Erythroblast (primary cell): ENCODE data around the gene COL7A1.

Experiments used
- DNase-seq, 2 experiments: peaks; one replicate each; lab custom pipeline; 2025; lab: John Stamatoyannopoulos, UW
- GATA1 ChIP-seq: IDR thresholded peaks from 2 replicates; pipeline ENCODE4 v1.6.1; 2011; ENCODE audit warnings: low read depth, mild to moderate bottlenecking, control low read depth, low read length, moderate library complexity
- POLR2A ChIP-seq: IDR thresholded peaks from 2 replicates; pipeline ENCODE4 v1.6.1; 2011; ENCODE audit warnings: mild to moderate bottlenecking, low read length

Gene COL7A1

DNA sequence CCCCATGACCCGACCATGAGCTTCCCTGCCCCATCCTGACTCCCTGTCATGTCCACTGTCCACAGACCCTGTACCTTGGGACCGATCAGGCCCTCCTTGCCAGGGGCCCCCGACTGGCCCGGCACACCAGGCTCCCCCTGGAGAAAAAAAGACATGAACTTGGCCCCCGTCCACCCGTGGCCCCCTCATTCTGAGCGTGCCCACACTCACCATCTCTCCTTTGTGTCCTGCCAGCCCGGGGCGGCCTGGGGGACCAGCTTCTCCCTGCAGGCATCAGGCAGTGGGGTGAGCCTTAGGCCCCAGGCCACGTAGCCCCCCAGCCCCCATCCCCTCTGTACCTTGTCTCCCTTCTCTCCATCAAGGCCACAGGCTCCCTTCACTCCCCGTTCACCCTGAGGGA lies 27.6 kb downstream of the COL7A1 start:
- no peak for TF ChIP-seq POLR2A
- no peak for TF ChIP-seq GATA1
- DNase-seq = no peak

DNA sequence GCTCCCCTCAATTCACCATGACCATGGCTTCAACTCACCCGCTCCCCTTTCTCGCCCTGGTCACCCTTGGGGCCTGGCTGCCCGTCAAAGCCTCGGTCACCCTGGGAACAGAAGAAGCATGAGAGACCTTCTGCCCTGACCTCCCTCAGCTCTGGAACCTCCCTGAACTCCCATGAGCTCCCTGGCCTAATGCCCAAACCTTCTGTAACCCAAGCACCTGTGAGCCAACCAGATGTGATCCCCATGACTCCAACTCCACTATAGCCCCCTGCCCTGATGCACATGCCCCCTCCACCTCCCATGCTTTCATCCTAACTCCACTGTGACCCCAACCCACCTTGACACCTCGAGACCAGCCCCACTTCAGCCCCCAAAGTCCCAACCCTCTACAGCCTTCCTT lies 28.0 kb downstream of the COL7A1 start:
- no peak for DNase-seq
- TF ChIP-seq GATA1 = no peak
- TF ChIP-seq POLR2A = no peak

DNA sequence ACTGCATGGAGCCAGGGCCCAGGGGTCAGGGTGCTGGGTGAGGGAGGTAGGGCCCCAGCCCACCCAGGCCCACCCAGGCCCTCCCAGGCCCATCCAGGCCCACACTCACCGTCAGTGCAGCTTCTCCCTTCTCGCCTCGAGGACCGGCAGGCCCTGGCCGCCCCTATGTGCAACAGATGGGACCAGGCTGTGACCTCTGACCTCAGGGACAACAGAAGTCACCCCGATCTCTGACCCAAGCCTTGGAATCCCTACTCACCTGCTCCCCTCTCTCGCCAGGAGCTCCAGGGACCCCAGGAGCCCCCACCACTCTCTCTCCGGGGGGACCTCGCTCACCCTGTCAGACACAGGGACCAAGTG lies 28.7 kb downstream of the COL7A1 start:
- DNase-seq = no peak
- TF ChIP-seq GATA1 (no peak), POLR2A (no peak)

DNA sequence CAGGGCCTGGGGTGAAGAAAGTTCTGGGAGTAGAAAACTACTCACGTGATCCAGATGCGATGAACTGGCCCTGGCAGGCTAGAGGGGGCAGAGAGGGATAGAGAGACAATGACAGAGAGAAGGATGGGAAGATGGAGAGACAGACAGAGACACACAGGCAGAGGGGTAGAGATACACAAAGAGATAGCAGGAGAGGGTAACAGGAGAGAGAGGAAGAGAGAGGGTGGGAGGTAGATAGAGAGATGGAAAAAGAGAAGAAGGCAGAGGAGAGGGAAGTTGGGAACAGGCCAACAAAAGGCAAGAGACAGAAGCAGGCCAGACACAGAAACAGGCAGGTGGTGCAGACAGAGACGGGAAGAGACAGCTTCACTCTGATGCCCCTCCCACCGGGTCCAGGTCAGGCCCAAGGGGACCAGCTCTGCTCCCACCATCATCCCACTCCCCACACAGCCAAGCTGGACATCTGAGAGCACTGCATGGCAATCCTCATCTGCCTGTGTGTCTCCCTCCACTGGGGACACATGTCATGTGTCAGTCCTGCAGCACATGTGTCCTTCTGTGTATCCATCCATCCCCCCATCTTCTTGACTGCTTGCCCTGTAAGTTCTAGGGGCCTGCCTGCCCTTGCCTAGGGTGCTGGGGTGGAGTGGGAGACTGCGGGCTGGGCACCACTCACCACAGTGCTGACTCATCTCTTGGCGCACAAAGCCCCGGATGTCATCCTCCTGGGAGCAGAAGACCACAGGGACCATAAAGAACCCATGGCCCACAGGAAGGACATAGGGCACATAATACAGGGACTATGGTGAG lies 29.3 kb downstream of the COL7A1 start:
- peak; percentile 21 to 53 for DNase-seq
- no peak for TF ChIP-seq GATA1

DNA sequence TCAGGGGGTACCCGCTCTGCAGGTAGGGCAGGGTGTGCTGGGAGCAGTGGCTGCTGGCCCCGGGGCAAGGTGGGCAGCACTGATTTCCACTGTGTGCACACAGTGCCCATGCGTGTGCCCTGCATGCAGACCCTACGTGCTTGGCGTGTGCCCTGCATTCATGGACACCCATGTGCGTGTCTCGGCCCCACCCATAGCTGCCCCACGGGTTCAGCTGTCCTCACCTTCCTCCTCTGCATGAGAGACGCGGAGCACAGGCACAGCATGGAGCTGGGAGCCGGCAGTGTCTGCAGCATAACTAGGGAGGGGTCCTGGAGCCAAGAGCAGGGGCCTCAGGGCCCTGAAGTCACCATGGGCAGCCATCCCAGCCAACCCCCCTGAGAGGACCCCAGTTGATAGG lies 29.9 kb downstream of the COL7A1 start:
- DNase-seq = no peak
- TF ChIP-seq POLR2A = no peak
- TF ChIP-seq GATA1 = no peak

DNA sequence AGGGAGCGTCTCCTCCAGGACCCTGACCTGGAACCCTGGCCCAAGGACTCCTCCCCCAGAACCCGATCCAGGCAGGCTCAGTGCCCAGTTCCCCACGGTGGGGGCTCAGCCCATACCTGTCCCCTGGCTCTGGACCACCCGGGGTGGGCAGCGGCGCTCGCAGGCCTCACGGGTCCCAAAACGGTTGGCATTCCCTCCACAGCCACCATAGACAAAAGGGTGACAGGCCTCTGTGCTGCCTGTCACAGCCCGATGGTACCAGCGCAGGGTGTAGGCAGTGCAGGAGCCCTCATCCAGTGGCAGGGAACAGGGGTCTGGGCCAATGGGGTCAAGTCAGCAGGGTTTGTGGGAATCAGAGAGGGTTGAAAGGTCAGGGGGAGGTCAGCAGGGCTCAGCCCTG lies 30.5 kb downstream of the COL7A1 start:
- TF ChIP-seq GATA1 (no peak), POLR2A (no peak)
- no peak for DNase-seq

DNA sequence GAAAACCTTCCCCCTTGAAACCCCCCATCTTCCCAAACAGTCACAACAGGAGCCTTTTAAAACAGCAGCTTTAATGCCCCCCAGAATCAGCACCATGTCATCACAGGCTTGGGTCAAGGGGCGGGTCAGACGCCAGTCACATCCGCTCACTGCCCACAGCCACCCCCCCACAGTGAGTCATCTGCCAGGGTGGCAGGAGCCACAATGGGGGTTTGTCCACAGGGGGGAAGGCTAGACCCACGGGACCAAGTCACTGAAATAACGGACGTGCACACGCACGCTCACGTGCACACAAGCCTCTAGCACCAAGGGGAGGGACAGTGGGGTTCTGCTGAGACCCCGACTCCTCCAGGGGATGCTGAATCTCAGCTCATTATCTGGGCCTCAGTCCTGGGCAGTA lies 31.1 kb downstream of the COL7A1 start:
- TF ChIP-seq POLR2A (no peak), GATA1 (no peak)
- DNase-seq = peak in 1 of 2 experiments; percentile 14

DNA sequence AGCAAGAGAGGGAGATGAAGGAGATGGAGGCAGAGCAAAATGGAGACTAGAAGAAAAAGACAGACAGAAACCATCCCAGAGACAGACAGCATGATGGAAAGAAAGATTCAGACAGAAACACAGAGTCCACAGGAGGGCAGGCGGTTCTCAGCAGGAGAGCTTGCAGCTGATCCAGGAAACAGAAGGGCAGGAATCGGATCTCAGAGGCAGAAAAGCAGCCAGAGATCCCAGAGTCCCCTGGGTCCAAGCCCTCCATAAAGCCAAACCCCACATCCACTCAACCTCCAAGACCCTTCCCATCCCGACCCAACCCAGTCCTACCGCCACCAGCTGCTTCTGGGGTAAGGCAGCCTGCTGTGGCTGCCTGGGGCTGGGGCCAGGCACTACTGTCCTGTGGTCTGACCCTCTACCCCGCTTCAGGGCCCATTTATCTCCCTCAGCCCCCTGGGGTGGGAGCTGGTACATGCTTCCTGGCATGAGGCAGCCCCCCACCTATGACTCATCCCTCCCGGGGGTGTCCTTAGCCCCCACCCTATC lies 31.7 kb downstream of the COL7A1 start, which contains the start of gene UCN2:
Gene UCN2 (minus strand): TSS at position 400 of the 537 bp plus-strand sequence. CDS start 657 bp downstream, outside the sequence.
- DNase-seq = no peak
- no peak for TF ChIP-seq GATA1
- no peak for TF ChIP-seq POLR2A

DNA sequence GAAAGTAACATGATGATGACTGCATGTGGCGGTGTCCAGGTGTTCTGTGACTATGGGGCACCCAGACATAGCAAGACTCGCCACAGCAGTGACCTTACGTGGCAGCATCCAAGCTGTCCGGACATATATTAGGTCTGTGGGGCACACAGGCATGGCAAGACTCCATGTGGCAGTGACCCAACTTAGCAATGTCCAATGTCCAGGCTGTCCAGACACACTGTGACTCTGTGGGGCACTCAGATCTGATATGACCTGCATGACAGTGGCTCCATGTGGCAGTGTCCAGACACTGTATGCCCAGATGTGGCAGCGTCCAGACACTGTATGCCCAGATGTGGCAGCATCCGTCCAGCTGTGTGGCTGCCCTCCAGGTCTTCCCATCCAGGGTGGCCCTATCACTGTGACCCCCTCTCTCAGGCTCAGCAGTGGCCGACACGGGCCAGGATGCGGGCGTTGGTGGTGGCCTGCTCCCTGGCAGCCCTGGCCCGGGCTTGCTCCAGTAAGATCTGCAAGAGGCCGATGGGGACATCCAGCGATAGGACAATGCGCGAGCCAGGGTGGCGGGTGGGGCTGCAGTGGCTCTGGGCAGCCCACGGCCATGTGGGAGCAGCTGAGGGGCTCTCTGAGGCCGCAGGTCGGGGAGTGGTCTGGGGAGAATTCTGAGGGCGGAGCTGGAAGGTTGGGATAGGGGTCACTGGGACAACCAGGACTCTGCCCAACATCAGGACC lies 32.6 kb downstream of the COL7A1 start:
- TF ChIP-seq GATA1 = no peak
- no peak for TF ChIP-seq POLR2A

DNA sequence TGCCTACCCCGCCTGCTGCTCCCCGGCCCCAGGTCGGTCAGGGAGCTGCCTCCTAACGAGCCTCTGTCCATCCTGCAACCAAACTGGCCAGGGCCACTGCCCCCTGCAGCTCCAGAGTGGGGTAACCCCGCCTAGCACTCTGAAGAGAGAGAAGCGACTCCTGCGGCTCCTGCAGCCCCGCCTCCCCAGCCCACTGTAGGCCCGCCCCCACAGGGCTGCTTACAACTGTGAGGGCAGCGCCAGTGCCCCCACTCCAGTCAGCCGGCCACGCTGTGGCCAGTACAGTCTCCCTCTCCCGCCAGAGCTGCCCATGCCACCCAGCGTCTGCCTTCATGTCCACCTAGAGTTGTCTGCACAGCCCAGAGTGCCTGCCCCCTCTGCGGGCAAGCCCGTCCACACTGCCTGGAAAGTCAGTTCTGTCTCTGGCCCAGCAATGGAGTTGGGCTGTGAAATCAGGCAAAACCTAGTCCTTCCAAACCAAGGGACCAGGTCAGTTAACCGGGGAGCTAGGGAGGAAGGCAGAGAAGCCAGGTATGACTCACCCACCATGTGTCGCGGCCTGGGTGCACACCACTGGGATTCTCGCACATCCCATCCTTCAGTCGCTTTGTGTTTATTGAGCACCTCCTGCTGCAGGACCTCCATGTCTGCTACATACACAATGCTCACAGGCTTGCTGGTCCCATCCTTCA lies 33.9 kb downstream of the COL7A1 start:
- no peak for TF ChIP-seq GATA1
- no peak for TF ChIP-seq POLR2A
- DNase-seq = peak; percentile 47 to 68

More for the DNA sequence above, 32.6 kb downstream of the COL7A1 start:
- DNase-seq = no peak

DNA sequence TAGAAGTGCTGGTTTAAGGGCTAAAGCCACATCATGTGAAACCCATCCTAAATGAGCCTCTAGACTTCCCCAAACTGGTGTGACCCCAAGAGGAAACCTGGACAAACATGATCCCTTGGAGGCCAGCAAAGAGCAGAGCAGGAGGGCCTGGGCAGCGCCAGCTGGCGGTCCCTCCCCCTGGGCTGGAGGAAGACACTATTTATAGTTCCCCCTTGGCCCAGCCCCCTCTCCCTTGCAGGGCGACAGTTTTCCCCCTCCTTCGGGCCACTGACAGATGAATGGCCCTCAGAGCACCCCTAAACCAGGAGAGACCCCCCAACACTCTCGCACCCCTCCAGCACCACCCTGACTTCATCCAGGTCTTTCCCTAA lies 34.5 kb downstream of the COL7A1 start:
- DNase-seq = no peak
- TF ChIP-seq POLR2A (no peak), GATA1 (no peak)

DNA sequence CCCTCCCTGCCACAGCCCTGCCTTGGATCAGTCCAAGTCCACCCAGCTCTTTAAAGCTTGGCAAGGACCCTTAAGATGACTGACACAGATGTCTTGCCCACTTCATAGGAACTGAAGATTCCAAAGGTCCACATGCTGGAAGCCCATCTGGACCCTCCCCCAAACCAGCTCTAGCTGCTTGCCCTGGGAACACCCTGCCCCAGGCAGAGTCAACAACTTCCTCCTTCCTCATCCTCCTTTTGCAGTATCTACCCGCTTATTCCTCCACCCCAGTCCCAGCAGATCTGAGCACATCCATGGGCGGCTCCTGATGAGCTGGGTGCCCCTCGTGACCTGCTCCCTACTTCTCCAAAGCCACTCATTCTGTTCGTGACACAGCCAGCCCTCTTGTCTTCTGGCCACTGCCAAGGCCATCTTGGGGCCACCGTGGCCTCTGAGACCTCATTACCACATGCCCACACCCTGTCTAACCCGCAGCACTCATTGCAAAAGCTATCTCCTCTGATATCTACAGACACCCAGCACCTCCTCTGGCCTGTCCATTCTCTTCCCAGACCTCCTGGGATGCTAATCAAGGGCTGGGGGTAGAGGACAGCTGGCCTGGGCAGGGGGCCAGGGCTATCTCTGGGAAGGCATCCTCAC lies 36.5 kb downstream of the COL7A1 start:
- TF ChIP-seq GATA1 (no peak), POLR2A (no peak)
- peak in 1 of 2 experiments; percentile 38 for DNase-seq
